ENCODE measurements around the gene ELMO1. TPM values are rescaled to one million over a fixed set of nuclear protein-coding genes. Genes with fewer than 3 reads are reported as not detected.

The ELMO1 gene
- total and polyA plus RNA-seq, 2 donors from 2014 or later = 6.0 to 35.4 TPM

- H3K36me3 ChIP-seq (ENCODE audit: control insufficient read depth in 2 of 3, insufficient read depth in 3 of 3, low read length in 3 of 3) = no peaks in the 10 kb centered on the region
- H3K9ac ChIP-seq (ENCODE audit: low read length in 3 of 3) = no peak overlapping the region
- no peaks in the 10 kb centered on the region for H3K4me1 ChIP-seq (ENCODE audit: control insufficient read depth in 2 of 3, insufficient read depth in 2 of 3, low read depth in 1 of 3, low read length in 3 of 3)
- TF ChIP-seq CTCF (IDR thresholded peaks at IDR 0.05; ENCODE audit: borderline replicate concordance, extremely low read depth, insufficient read depth) = no peak
- no peak overlapping the region for H3K27ac ChIP-seq (ENCODE audit: low read depth in 2 of 2, low read length in 2 of 2)
- H3K27me3 ChIP-seq (ENCODE audit: control insufficient read depth, insufficient read depth, low read length) = no peaks in the 10 kb centered on the region
- H3K9me3 ChIP-seq (ENCODE audit: control insufficient read depth in 2 of 3, insufficient read depth in 1 of 3, low read length in 3 of 3) = no peaks in the 10 kb centered on the region
- FAIRE-seq (no peak), DNase-seq (no peak)
- intact Hi-C loops (cut with DNase I) = no loop called here
- no peak overlapping the region for H3K4me3 ChIP-seq (ENCODE audit: low read length in 3 of 3)
Observed at GRCh38 chr7:36961097-36961496, 487.6 kb downstream of the ELMO1 start.

- TF ChIP-seq CTCF (IDR thresholded peaks at IDR 0.05; ENCODE audit: borderline replicate concordance, extremely low read depth, insufficient read depth) = no peak
- Histone ChIP-seq H3K9ac (ENCODE audit: low read length in 3 of 3) (no peak overlapping the region), H3K36me3 (ENCODE audit: control insufficient read depth in 2 of 3, insufficient read depth in 3 of 3, low read length in 3 of 3) (no peaks in the 10 kb centered on the region), H3K4me1 (ENCODE audit: control insufficient read depth in 2 of 3, insufficient read depth in 2 of 3, low read depth in 1 of 3, low read length in 3 of 3) (no peaks in the 10 kb centered on the region), H3K27me3 (ENCODE audit: control insufficient read depth, insufficient read depth, low read length) (no peaks in the 10 kb centered on the region), H3K4me3 (ENCODE audit: low read length in 3 of 3) (no peak overlapping the region), H3K27ac (ENCODE audit: low read depth in 2 of 2, low read length in 2 of 2) (no peak overlapping the region), H3K9me3 (ENCODE audit: control insufficient read depth in 2 of 3, insufficient read depth in 1 of 3, low read length in 3 of 3) (no peaks in the 10 kb centered on the region)
- FAIRE-seq = no peak
- DNase-seq = no peak
- intact Hi-C loops (cut with DNase I) = no loop called here
Observed at GRCh38 chr7:36960105-36960504, 488.6 kb downstream of the ELMO1 start.

- Histone ChIP-seq H3K9me3 (ENCODE audit: control insufficient read depth in 2 of 3, insufficient read depth in 1 of 3, low read length in 3 of 3) (no peaks in the 10 kb centered on the region), H3K9ac (ENCODE audit: low read length in 3 of 3) (no peak overlapping the region), H3K36me3 (ENCODE audit: control insufficient read depth in 2 of 3, insufficient read depth in 3 of 3, low read length in 3 of 3) (no peaks in the 10 kb centered on the region), H3K27ac (ENCODE audit: low read depth in 2 of 2, low read length in 2 of 2) (no peak overlapping the region), H3K4me3 (ENCODE audit: low read length in 3 of 3) (no peak overlapping the region), H3K4me1 (ENCODE audit: control insufficient read depth in 2 of 3, insufficient read depth in 2 of 3, low read depth in 1 of 3, low read length in 3 of 3) (no peaks in the 10 kb centered on the region), H3K27me3 (ENCODE audit: control insufficient read depth, insufficient read depth, low read length) (no peaks in the 10 kb centered on the region)
- DNase-seq (no peak), FAIRE-seq (no peak)
- intact Hi-C loops (cut with DNase I) = no loop called here
- TF ChIP-seq CTCF (IDR thresholded peaks at IDR 0.05; ENCODE audit: borderline replicate concordance, extremely low read depth, insufficient read depth) = no peak
Observed at GRCh38 chr7:36958111-36958733, 490.4 kb downstream of the ELMO1 start.

GRCh38 chr7:36957620-36958019, 491.0 kb downstream of the ELMO1 start:
- H3K4me1 ChIP-seq (ENCODE audit: control insufficient read depth in 2 of 3, insufficient read depth in 2 of 3, low read depth in 1 of 3, low read length in 3 of 3) = no peaks in the 10 kb centered on the region
- H3K9ac ChIP-seq (ENCODE audit: low read length in 3 of 3) = no peak overlapping the region
- no peaks in the 10 kb centered on the region for H3K36me3 ChIP-seq (ENCODE audit: control insufficient read depth in 2 of 3, insufficient read depth in 3 of 3, low read length in 3 of 3)
- H3K27ac ChIP-seq (ENCODE audit: low read depth in 2 of 2, low read length in 2 of 2) = no peak overlapping the region
- H3K9me3 ChIP-seq (ENCODE audit: control insufficient read depth in 2 of 3, insufficient read depth in 1 of 3, low read length in 3 of 3) = no peaks in the 10 kb centered on the region
- no peaks in the 10 kb centered on the region for H3K27me3 ChIP-seq (ENCODE audit: control insufficient read depth, insufficient read depth, low read length)
- no peak overlapping the region for H3K4me3 ChIP-seq (ENCODE audit: low read length in 3 of 3)
- no peak for DNase-seq
- TF ChIP-seq CTCF (IDR thresholded peaks at IDR 0.05; ENCODE audit: borderline replicate concordance, extremely low read depth, insufficient read depth) = no peak
- intact Hi-C loops (cut with DNase I) = no loop called here
- no peak for FAIRE-seq

All from kidney (tissue), 14 donors.